GM19397 (cell line): ENCODE measurements around the gene RTP1.
"Not testable (repeated sequence)": the region's sequence is repeated elsewhere in the genome, so short reads cannot be mapped to it uniquely, and the experiment has no call there.

Experiments
- ATAC-seq: cut with Tn5 transposase; IDR thresholded peaks from one replicate; pipeline ENCODE4 v1.9.1; 2021; ENCODE audit warnings: mild to moderate bottlenecking, moderate library complexity; ENCODE audit not compliant: unreplicated experiment

Gene RTP1

GRCh38 chr3:187237741-187238140, 40.5 kb downstream of the RTP1 start:
- no peak for ATAC-seq

GRCh38 chr3:187238239-187238638, 41.0 kb downstream of the RTP1 start:
- no peak for ATAC-seq

GRCh38 chr3:187238835-187239234, 41.5 kb downstream of the RTP1 start:
- ATAC-seq, result not testable (repeated sequence)

- ATAC-seq, result no peak
Observed at GRCh38 chr3:187242435-187242834, 45.1 kb downstream of the RTP1 start.

GRCh38 chr3:187242900-187243299, 45.6 kb downstream of the RTP1 start:
- ATAC-seq, result no peak

GRCh38 chr3:187243933-187244524, 46.7 kb downstream of the RTP1 start:
- no peak for ATAC-seq

- ATAC-seq, result no peak
Observed at GRCh38 chr3:187247398-187247797, 50.1 kb downstream of the RTP1 start.
